Neural cell (in vitro differentiated cells): ENCODE results near the gene STKLD1. TPM values are rescaled to one million over a fixed set of nuclear protein-coding genes. Genes with fewer than 3 reads are reported as not detected.

Source experiments
- H2AFZ ChIP-seq: fragments of 200-600, 300-800 bp; sonication (generic), shearing (Covaris generic); 2 replicates; pipeline ENCODE4 v1.6.0; 2014; ENCODE audit warnings: low read depth, mild to moderate bottlenecking, antibody characterized with exemption, low read length, moderate library complexity
- H3F3A ChIP-seq: fragments of 200-600 bp; shearing (Covaris generic); 2 replicates; pipeline ENCODE4 v1.6.1; 2016; ENCODE audit warnings: mild to moderate bottlenecking, moderate library complexity, mixed read lengths, antibody characterized with exemption, low read length; ENCODE audit not compliant: insufficient read depth, poor library complexity, severe bottlenecking
- H3K27ac ChIP-seq: fragments of 200-600, 300-800 bp; sonication (generic), shearing (Covaris generic); 2 replicates; pipeline ENCODE4 v1.5.1; 2014; ENCODE audit warnings: mild to moderate bottlenecking, low read length, moderate library complexity
- H3K27me3 ChIP-seq: fragments of 300-800, 200-600 bp; sonication (generic), shearing (Covaris generic); 2 replicates; pipeline ENCODE4 v1.6.0; 2014; ENCODE audit warnings: mild to moderate bottlenecking, low read depth, low read length, moderate library complexity; ENCODE audit not compliant: insufficient read depth
- H3K36me3 ChIP-seq: fragments of 300-800, 200-600 bp; sonication (generic), shearing (Covaris generic); 2 replicates; pipeline ENCODE4 v1.5.1; 2014; ENCODE audit warnings: mild to moderate bottlenecking, antibody characterized with exemption, low read length, moderate library complexity; ENCODE audit not compliant: insufficient read depth
- H3K4me2 ChIP-seq: fragments of 300-800, 200-600 bp; sonication (generic), shearing (Covaris generic); 2 replicates; pipeline ENCODE4 v1.6.0; 2014; ENCODE audit warnings: mild to moderate bottlenecking, low read length
- H3K4me3 ChIP-seq: fragments of 300-800, 200-600 bp; sonication (generic), shearing (Covaris generic); 2 replicates; pipeline ENCODE4 v1.5.1; 2014; ENCODE audit warnings: mild to moderate bottlenecking, low read length, moderate library complexity
- H3K79me2 ChIP-seq: fragments of 200-600 bp; shearing (Covaris generic); replicated peaks from 2 replicates; pipeline ENCODE4 v1.6.0; 2014; ENCODE audit warnings: mild to moderate bottlenecking, low read length, moderate library complexity; ENCODE audit not compliant: insufficient read depth
- H3K9ac ChIP-seq: fragments of 300-800, 200-600 bp; sonication (generic), shearing (Covaris generic); 2 replicates; pipeline ENCODE4 v1.6.1; 2016; ENCODE audit warnings: mild to moderate bottlenecking, low read length, mixed read lengths
- H3K9me2 ChIP-seq: fragments of 200-600 bp; shearing (Covaris generic); 2 replicates; pipeline ENCODE4 v1.6.1; 2016; ENCODE audit warnings: mild to moderate bottlenecking, low read length, mixed read lengths; ENCODE audit not compliant: insufficient read depth
- H3K9me3 ChIP-seq: fragments of 200-600, 300-800 bp; sonication (generic), shearing (Covaris generic); 2 replicates; pipeline ENCODE4 v1.6.1; 2016; ENCODE audit warnings: mild to moderate bottlenecking, mixed run types, low read length, moderate library complexity, mixed read lengths
- H4K20me1 ChIP-seq: fragments of 200-600 bp; shearing (Covaris generic); 2 replicates; pipeline ENCODE4 v1.6.1; 2016; ENCODE audit warnings: mild to moderate bottlenecking, mixed run types; ENCODE audit not compliant: insufficient read depth
- CTCF ChIP-seq: fragments of 450-650 bp; IDR thresholded peaks from 2 replicates; pipeline ENCODE4 v1.5.1; 2014; ENCODE audit warnings: antibody characterized with exemption, mild to moderate bottlenecking, moderate library complexity; ENCODE audit not compliant: poor library complexity, severe bottlenecking
- EP300 ChIP-seq: fragments of 450-650 bp; conservative IDR thresholded peaks from 2 replicates; pipeline ENCODE4 v1.6.1; 2014; ENCODE audit warnings: antibody characterized with exemption, mild to moderate bottlenecking, moderate library complexity; ENCODE audit not compliant: poor library complexity, severe bottlenecking
- EZH2 ChIP-seq: fragments of 200-600, 300-800 bp; shearing (Covaris generic), sonication (generic); IDR thresholded peaks from 2 replicates; pipeline ENCODE4 v1.6.1; 2014; ENCODE audit warnings: antibody characterized with exemption, low read length, borderline replicate concordance, mild to moderate bottlenecking; ENCODE audit not compliant: insufficient read depth, poor library complexity, severe bottlenecking
- MXI1 ChIP-seq: fragments of 450-650 bp; conservative IDR thresholded peaks from 2 replicates; pipeline ENCODE4 v1.6.1; 2014; ENCODE audit warnings: antibody characterized with exemption, mild to moderate bottlenecking; ENCODE audit not compliant: poor library complexity, severe bottlenecking
- POLR2AphosphoS5 ChIP-seq: IDR thresholded peaks from 2 replicates; pipeline ENCODE4 v1.6.1; 2012
- RAD21 ChIP-seq: fragments of 450-650 bp; conservative IDR thresholded peaks from 2 replicates; pipeline ENCODE4 v1.6.1; 2014; ENCODE audit warnings: antibody characterized with exemption, mild to moderate bottlenecking, moderate library complexity
- SMC3 ChIP-seq: fragments of 450-650 bp; conservative IDR thresholded peaks from 2 replicates; pipeline ENCODE4 v1.6.1; 2014; ENCODE audit warnings: antibody characterized with exemption, mild to moderate bottlenecking, moderate library complexity; ENCODE audit not compliant: poor library complexity
- TAF1 ChIP-seq: IDR thresholded peaks from 2 replicates; pipeline ENCODE4 v1.6.1; 2012; ENCODE audit warnings: low read depth
- polyA plus RNA-seq: library from polyadenylated mRNA; depleted of rRNA; stranded (reverse); fragments of >200 nt; gene quantifications from 2 replicates; pipeline ENCODE4 v1.2.3, GENCODE V29; 2014
- TF ChIP-seq, protein P1 (sequence below): IDR thresholded peaks from 2 replicates; pipeline ENCODE4 v1.6.1; 2012; ENCODE audit warnings: borderline replicate concordance

STKLD1 gene
- polyA plus RNA-seq, 1 donor from 2014 or later = 1.1 TPM

DNA sequence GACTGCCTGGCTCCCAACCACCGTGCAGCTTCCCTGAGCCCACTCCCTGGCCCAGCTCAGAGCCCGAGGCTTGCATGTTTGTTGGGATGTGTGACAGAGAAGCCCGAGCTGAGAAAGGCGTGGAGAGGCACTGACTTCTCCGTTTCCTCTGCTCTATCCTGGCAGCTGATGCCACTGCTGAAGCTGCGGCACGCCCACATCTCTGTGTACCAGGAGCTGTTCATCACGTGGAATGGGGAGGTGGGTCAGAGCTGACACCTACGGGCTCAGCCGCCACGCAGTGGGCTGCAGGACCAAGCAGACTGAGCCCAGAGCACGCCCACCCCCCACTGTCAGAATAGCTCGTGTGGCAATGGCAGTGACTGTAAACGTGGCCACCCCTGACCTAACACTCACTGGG is 9.3 kb downstream of the STKLD1 start:
- Histone ChIP-seq H2AFZ (no peak overlapping the region), H3F3A (no peaks in the 10 kb centered on the region), H3K79me2 (no peaks in the 10 kb centered on the region), H3K9me2 (no peaks in the 10 kb centered on the region), H3K4me3 (no peak overlapping the region), H3K9me3 (no peaks in the 10 kb centered on the region), H3K9ac (no peak overlapping the region), H3K36me3 (no peaks in the 10 kb centered on the region), H3K27me3 (no peaks in the 10 kb centered on the region), H3K27ac (no peak overlapping the region), H3K4me2 (no peak overlapping the region), H4K20me1 (no peaks in the 10 kb centered on the region)
- TF ChIP-seq EZH2 = no peak
- TF ChIP-seq SMC3 = no peak

DNA sequence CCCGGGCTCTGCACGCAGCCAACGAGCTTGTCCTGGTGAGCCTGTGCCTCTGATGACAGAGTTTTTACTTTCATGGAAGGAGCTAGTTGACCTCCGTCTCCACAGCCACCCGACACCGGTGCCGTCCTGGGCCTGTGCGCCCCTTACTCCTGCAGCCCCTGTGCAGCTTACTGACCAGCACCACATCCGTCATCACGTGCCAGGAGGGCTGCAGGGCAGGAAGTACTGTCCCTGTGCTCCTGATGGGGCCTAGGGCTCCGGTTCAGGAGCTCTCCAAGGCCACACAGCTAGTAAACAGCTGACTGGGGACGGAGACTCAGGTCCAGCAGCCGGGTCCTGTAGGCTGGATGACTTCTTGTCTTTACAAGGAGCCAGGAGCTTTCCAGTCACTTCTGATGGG is 10.2 kb downstream of the STKLD1 start:
- Histone ChIP-seq H3K27ac (no peak overlapping the region), H3K27me3 (no peaks in the 10 kb centered on the region), H3K9ac (no peak overlapping the region), H4K20me1 (no peaks in the 10 kb centered on the region), H3K79me2 (no peaks in the 10 kb centered on the region), H3F3A (no peaks in the 10 kb centered on the region), H2AFZ (no peak overlapping the region), H3K9me2 (no peaks in the 10 kb centered on the region), H3K9me3 (no peaks in the 10 kb centered on the region), H3K4me3 (no peak overlapping the region), H3K4me2 (no peak overlapping the region), H3K36me3 (no peaks in the 10 kb centered on the region)
- TF ChIP-seq, protein P1, sequence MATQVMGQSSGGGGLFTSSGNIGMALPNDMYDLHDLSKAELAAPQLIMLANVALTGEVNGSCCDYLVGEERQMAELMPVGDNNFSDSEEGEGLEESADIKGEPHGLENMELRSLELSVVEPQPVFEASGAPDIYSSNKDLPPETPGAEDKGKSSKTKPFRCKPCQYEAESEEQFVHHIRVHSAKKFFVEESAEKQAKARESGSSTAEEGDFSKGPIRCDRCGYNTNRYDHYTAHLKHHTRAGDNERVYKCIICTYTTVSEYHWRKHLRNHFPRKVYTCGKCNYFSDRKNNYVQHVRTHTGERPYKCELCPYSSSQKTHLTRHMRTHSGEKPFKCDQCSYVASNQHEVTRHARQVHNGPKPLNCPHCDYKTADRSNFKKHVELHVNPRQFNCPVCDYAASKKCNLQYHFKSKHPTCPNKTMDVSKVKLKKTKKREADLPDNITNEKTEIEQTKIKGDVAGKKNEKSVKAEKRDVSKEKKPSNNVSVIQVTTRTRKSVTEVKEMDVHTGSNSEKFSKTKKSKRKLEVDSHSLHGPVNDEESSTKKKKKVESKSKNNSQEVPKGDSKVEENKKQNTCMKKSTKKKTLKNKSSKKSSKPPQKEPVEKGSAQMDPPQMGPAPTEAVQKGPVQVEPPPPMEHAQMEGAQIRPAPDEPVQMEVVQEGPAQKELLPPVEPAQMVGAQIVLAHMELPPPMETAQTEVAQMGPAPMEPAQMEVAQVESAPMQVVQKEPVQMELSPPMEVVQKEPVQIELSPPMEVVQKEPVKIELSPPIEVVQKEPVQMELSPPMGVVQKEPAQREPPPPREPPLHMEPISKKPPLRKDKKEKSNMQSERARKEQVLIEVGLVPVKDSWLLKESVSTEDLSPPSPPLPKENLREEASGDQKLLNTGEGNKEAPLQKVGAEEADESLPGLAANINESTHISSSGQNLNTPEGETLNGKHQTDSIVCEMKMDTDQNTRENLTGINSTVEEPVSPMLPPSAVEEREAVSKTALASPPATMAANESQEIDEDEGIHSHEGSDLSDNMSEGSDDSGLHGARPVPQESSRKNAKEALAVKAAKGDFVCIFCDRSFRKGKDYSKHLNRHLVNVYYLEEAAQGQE = no peak
- no peak for TF ChIP-seq POLR2AphosphoS5
- no peak for TF ChIP-seq TAF1
- no peak for TF ChIP-seq EP300
- no peak for TF ChIP-seq RAD21
- TF ChIP-seq EZH2 = no peak
- TF ChIP-seq MXI1 = no peak
- no peak for TF ChIP-seq SMC3
- TF ChIP-seq CTCF = no peak

DNA sequence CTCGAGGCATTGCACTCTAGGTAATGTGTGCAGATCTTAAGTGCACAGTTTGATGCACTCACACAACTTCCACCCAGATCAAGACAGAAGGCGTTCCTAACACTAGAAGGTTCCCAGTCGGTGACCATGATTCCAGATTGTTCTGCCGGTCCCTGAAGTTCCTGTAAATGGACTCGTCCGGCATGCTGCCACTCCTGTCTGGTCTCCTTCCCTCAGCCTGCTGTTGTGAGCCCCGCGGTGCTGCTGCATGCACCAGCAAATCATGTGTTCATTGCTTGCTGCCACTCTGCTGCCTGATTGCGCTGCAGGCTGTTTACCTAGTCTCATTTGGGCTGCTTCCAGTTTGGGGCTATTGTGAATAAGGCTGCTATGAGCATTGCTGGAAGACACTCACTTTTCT is 11.5 kb downstream of the STKLD1 start:
- H3K27ac ChIP-seq = no peak overlapping the region
- no peaks in the 10 kb centered on the region for H3K9me2 ChIP-seq
- no peaks in the 10 kb centered on the region for H3K27me3 ChIP-seq

More for the DNA sequence above, 11.5 kb downstream of the STKLD1 start:
- no peaks in the 10 kb centered on the region for H3K79me2 ChIP-seq
- no peaks in the 10 kb centered on the region for H3K9me3 ChIP-seq
- H3K9ac ChIP-seq = no peak overlapping the region
- no peak overlapping the region for H3K4me3 ChIP-seq
- TF ChIP-seq EP300 (no peak), TAF1 (no peak), EZH2 (no peak), CTCF (no peak), POLR2AphosphoS5 (no peak), SMC3 (no peak), MXI1 (no peak), RAD21 (no peak)
- TF ChIP-seq, protein P1 = no peak
- no peaks in the 10 kb centered on the region for H4K20me1 ChIP-seq
- H3F3A ChIP-seq = no peaks in the 10 kb centered on the region
- H3K36me3 ChIP-seq = no peaks in the 10 kb centered on the region
- no peak overlapping the region for H2AFZ ChIP-seq
- H3K4me2 ChIP-seq = no peak overlapping the region
